Activated CD4-positive, alpha-beta memory T cell treated with anti-CD3 and anti-CD28 coated beads, Interleukin-2, amount 10 ng/mL, durations not matched to agents 7 days and 5 days (primary cell): Measurements from ENCODE around the gene TYRP1. TPM values are rescaled to one million over a fixed set of nuclear protein-coding genes. Genes with fewer than 3 reads are reported as not detected.

Experiments used
- CTCF ChIA-PET: fragments of 350-600 bp; sonication (Branson Sonifier 250); formaldehyde crosslinking; loops from one replicate; lab custom pipeline; 2021; ENCODE audit warnings: antibody characterized with exemption, inconsistent platforms; lab: Charles Lee
- POLR2A ChIA-PET: fragments of 350-600 bp; sonication (Branson Sonifier 250); formaldehyde crosslinking; loops from one replicate; lab custom pipeline; 2021; ENCODE audit warnings: antibody characterized with exemption; lab: Charles Lee
- DNase-seq: peaks from one replicate; pipeline ENCODE4 v3.0.0-alpha.2; 2020
- H3K27ac Mint-ChIP-seq: one replicate; pipeline ENCODE4 v1.8.0; 2021; ENCODE audit warnings: mild to moderate bottlenecking, mixed read lengths
- H3K27me3 Mint-ChIP-seq: one replicate; pipeline ENCODE4 v1.8.0; 2021; ENCODE audit warnings: mixed read lengths
- H3K36me3 Mint-ChIP-seq: one replicate; pipeline ENCODE4 v1.8.0; 2021; ENCODE audit warnings: low read depth, mixed read lengths
- H3K4me1 Mint-ChIP-seq: one replicate; pipeline ENCODE4 v1.8.0; 2021; ENCODE audit warnings: mixed read lengths
- H3K4me3 Mint-ChIP-seq: one replicate; pipeline ENCODE4 v1.8.0; 2021; ENCODE audit warnings: mild to moderate bottlenecking, mixed read lengths
- H3K9me3 Mint-ChIP-seq: one replicate; pipeline ENCODE4 v1.8.0; 2021; ENCODE audit warnings: mixed read lengths
- total RNA-seq, 2 experiments: library from RNA; stranded (reverse); gene quantifications; one replicate each; pipeline ENCODE4 v1.2.3, GENCODE V29; 2021

Gene TYRP1
- total RNA-seq: not detected

GRCh38 chr9:12693141-12693540 lies at the start of gene TYRP1:
Gene TYRP1, plus strand, starts transcription at chr9:12693385. Its CDS starts 612 bp downstream, at chr9:12693997.
- Mint-ChIP-seq H3K27me3 (no peaks in the 10 kb centered on the region), H3K4me3 (no peak within 1 kb of the TSS), H3K9me3 (peaks cover 6% of the 10 kb centered on the region), H3K4me1 (no peaks in the 10 kb centered on the region), H3K36me3 (no peaks in the 10 kb centered on the region), H3K27ac (no peak within 1 kb of the TSS)
- ChIA-PET POLR2A (no interaction called here), CTCF (no interaction called here)
- no peak for DNase-seq

- H3K4me3 Mint-ChIP-seq: no peak overlapping the region
- no peak for DNase-seq
- CTCF ChIA-PET: no interaction called here
- H3K36me3 Mint-ChIP-seq: no peaks in the 10 kb centered on the region
- H3K27me3 Mint-ChIP-seq: no peaks in the 10 kb centered on the region
- no peaks in the 10 kb centered on the region for H3K4me1 Mint-ChIP-seq
- POLR2A ChIA-PET: no interaction called here
- H3K9me3 Mint-ChIP-seq: peaks cover 7% of the 10 kb centered on the region
- no peak overlapping the region for H3K27ac Mint-ChIP-seq
Measured at GRCh38 chr9:12643686-12644085, 49.5 kb upstream of the TYRP1 start.

GRCh38 chr9:12648925-12649324 lies 44.3 kb upstream of the TYRP1 start:
- Mint-ChIP-seq H3K36me3 (no peaks in the 10 kb centered on the region), H3K9me3 (peaks cover 9% of the 10 kb centered on the region), H3K27ac (no peak overlapping the region), H3K4me3 (no peak overlapping the region), H3K4me1 (no peaks in the 10 kb centered on the region), H3K27me3 (no peaks in the 10 kb centered on the region)
- POLR2A ChIA-PET: no interaction called here
- CTCF ChIA-PET: no interaction called here
- DNase-seq: no peak

GRCh38 chr9:12651125-12651524 lies 42.1 kb upstream of the TYRP1 start:
- Mint-ChIP-seq H3K27me3 (no peaks in the 10 kb centered on the region), H3K27ac (no peak overlapping the region), H3K4me1 (no peaks in the 10 kb centered on the region), H3K36me3 (no peaks in the 10 kb centered on the region), H3K4me3 (no peak overlapping the region), H3K9me3 (peaks cover 12% of the 10 kb centered on the region)
- POLR2A ChIA-PET: no interaction called here
- CTCF ChIA-PET: no interaction called here
- no peak for DNase-seq

- POLR2A ChIA-PET: no interaction called here
- DNase-seq: no peak
- Mint-ChIP-seq H3K27me3 (no peaks in the 10 kb centered on the region), H3K27ac (no peak overlapping the region), H3K36me3 (no peaks in the 10 kb centered on the region), H3K4me3 (no peak overlapping the region), H3K4me1 (no peaks in the 10 kb centered on the region), H3K9me3 (peaks cover 5% of the 10 kb centered on the region)
- CTCF ChIA-PET: no interaction called here
Measured at GRCh38 chr9:12652973-12653372, 40.2 kb upstream of the TYRP1 start.

- no peak for DNase-seq
- Mint-ChIP-seq H3K4me1 (no peaks in the 10 kb centered on the region), H3K27ac (no peak overlapping the region), H3K27me3 (no peaks in the 10 kb centered on the region), H3K4me3 (no peak overlapping the region), H3K9me3 (peaks cover 14% of the 10 kb centered on the region), H3K36me3 (no peaks in the 10 kb centered on the region)
- POLR2A ChIA-PET: no interaction called here
- CTCF ChIA-PET: no interaction called here
Measured at GRCh38 chr9:12656803-12657202, 36.4 kb upstream of the TYRP1 start.

GRCh38 chr9:12657233-12657632 lies 36.0 kb upstream of the TYRP1 start:
- ChIA-PET CTCF (no interaction called here), POLR2A (no interaction called here)
- peaks cover 14% of the 10 kb centered on the region for H3K9me3 Mint-ChIP-seq
- no peak for DNase-seq
- H3K27me3 Mint-ChIP-seq: no peaks in the 10 kb centered on the region
- no peak overlapping the region for H3K4me3 Mint-ChIP-seq
- H3K4me1 Mint-ChIP-seq: no peaks in the 10 kb centered on the region
- no peaks in the 10 kb centered on the region for H3K36me3 Mint-ChIP-seq
- no peak overlapping the region for H3K27ac Mint-ChIP-seq

- no peak for DNase-seq
- no peaks in the 10 kb centered on the region for H3K27me3 Mint-ChIP-seq
- ChIA-PET CTCF (no interaction called here), POLR2A (no interaction called here)
- peaks cover 14% of the 10 kb centered on the region for H3K9me3 Mint-ChIP-seq
- no peak overlapping the region for H3K4me3 Mint-ChIP-seq
- no peaks in the 10 kb centered on the region for H3K36me3 Mint-ChIP-seq
- H3K27ac Mint-ChIP-seq: no peak overlapping the region
- no peaks in the 10 kb centered on the region for H3K4me1 Mint-ChIP-seq
Measured at GRCh38 chr9:12657998-12658397, 35.2 kb upstream of the TYRP1 start.

- H3K36me3 Mint-ChIP-seq: no peaks in the 10 kb centered on the region
- CTCF ChIA-PET: no interaction called here
- H3K4me3 Mint-ChIP-seq: no peak overlapping the region
- no peaks in the 10 kb centered on the region for H3K4me1 Mint-ChIP-seq
- no peak for DNase-seq
- H3K27ac Mint-ChIP-seq: no peak overlapping the region
- H3K9me3 Mint-ChIP-seq: peaks cover 13% of the 10 kb centered on the region
- H3K27me3 Mint-ChIP-seq: no peaks in the 10 kb centered on the region
- POLR2A ChIA-PET: no interaction called here
Measured at GRCh38 chr9:12658531-12659209, 34.5 kb upstream of the TYRP1 start.

- Mint-ChIP-seq H3K4me1 (no peaks in the 10 kb centered on the region), H3K27me3 (no peaks in the 10 kb centered on the region)
Measured at GRCh38 chr9:12659220-12659619, 34.0 kb upstream of the TYRP1 start.

GRCh38 chr9:12666813-12667212 lies 26.4 kb upstream of the TYRP1 start:
- Mint-ChIP-seq H3K4me3 (no peak overlapping the region), H3K4me1 (no peaks in the 10 kb centered on the region), H3K27ac (no peak overlapping the region), H3K36me3 (no peaks in the 10 kb centered on the region), H3K27me3 (no peaks in the 10 kb centered on the region), H3K9me3 (peaks cover 11% of the 10 kb centered on the region)
- ChIA-PET POLR2A (no interaction called here), CTCF (no interaction called here)
- DNase-seq: no peak

More at GRCh38 chr9:12659220-12659619, 34.0 kb upstream of the TYRP1 start:
- peaks cover 11% of the 10 kb centered on the region for H3K9me3 Mint-ChIP-seq
- ChIA-PET CTCF (no interaction called here), POLR2A (no interaction called here)
- H3K36me3 Mint-ChIP-seq: no peaks in the 10 kb centered on the region
- DNase-seq: no peak
- H3K4me3 Mint-ChIP-seq: no peak overlapping the region
- no peak overlapping the region for H3K27ac Mint-ChIP-seq

GRCh38 chr9:12667892-12668291 lies 25.3 kb upstream of the TYRP1 start:
- H3K36me3 Mint-ChIP-seq: no peaks in the 10 kb centered on the region

GRCh38 chr9:12670006-12670405 lies 23.2 kb upstream of the TYRP1 start:
- H3K27ac Mint-ChIP-seq: no peak overlapping the region
- H3K4me1 Mint-ChIP-seq: no peaks in the 10 kb centered on the region
- ChIA-PET POLR2A (no interaction called here), CTCF (no interaction called here)
- peaks cover 7% of the 10 kb centered on the region for H3K9me3 Mint-ChIP-seq
- no peaks in the 10 kb centered on the region for H3K27me3 Mint-ChIP-seq
- no peak overlapping the region for H3K4me3 Mint-ChIP-seq
- no peaks in the 10 kb centered on the region for H3K36me3 Mint-ChIP-seq
- DNase-seq: no peak

More at GRCh38 chr9:12667892-12668291, 25.3 kb upstream of the TYRP1 start:
- no peak overlapping the region for H3K27ac Mint-ChIP-seq
- POLR2A ChIA-PET: no interaction called here
- no peaks in the 10 kb centered on the region for H3K4me1 Mint-ChIP-seq
- H3K4me3 Mint-ChIP-seq: no peak overlapping the region
- H3K27me3 Mint-ChIP-seq: no peaks in the 10 kb centered on the region
- H3K9me3 Mint-ChIP-seq: peaks cover 11% of the 10 kb centered on the region
- CTCF ChIA-PET: no interaction called here
- no peak for DNase-seq

- Mint-ChIP-seq H3K27ac (no peak overlapping the region), H3K36me3 (no peaks in the 10 kb centered on the region), H3K9me3 (peaks cover 5% of the 10 kb centered on the region), H3K4me3 (no peak overlapping the region), H3K27me3 (no peaks in the 10 kb centered on the region), H3K4me1 (no peaks in the 10 kb centered on the region)
- ChIA-PET POLR2A (no interaction called here), CTCF (no interaction called here)
- DNase-seq: no peak
Measured at GRCh38 chr9:12674961-12675360, 18.2 kb upstream of the TYRP1 start.
